GM06990 (cell line): ENCODE data around the gene CCR7.

ENCODE experiments used
- DNase-seq: peaks from one replicate; pipeline ENCODE4 v3.0.0-alpha.2; 2011; ENCODE audit not compliant: insufficient read length; ENCODE audit errors: extremely low read depth
- H3K27me3 ChIP-seq: replicated peaks from 2 replicates; pipeline ENCODE4 v1.6.0; 2011; ENCODE audit warnings: low read length; ENCODE audit not compliant: control insufficient read depth, insufficient read depth
- H3K36me3 ChIP-seq: 2 replicates; pipeline ENCODE4 v1.5.1; 2011; ENCODE audit warnings: low read length; ENCODE audit not compliant: control insufficient read depth, insufficient read depth
- H3K4me3 ChIP-seq: replicated peaks from 2 replicates; pipeline ENCODE4 v1.5.1; 2011; ENCODE audit warnings: low read depth, mild to moderate bottlenecking, control low read depth, low read length
- TF ChIP-seq, protein P1 (sequence below): IDR thresholded peaks from 2 replicates; pipeline ENCODE4 v1.5.1; 2011; ENCODE audit warnings: low read length, control low read depth, mild to moderate bottlenecking, inconsistent platforms; ENCODE audit not compliant: insufficient read depth, poor library complexity, severe bottlenecking

CCR7 gene

DNA sequence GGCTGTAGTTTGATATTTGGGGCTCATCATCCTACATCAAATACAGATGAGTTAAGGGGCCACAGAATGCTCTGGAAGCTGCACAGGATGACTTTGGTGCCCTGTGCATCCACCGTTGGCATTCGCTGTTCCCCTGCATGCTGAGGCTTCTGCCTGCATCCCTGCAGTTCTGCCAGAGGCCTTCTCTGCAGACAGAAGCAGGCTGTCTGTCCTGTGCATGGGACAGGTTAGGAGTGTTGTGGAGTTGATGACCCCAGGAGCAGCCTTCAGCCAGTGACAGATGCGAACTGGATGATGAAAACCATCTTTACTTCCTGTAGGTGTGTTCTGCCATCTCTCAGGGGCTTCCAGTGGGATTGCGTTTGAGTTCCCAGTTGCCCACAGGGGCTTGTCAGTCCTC, 50.3 kb downstream of the CCR7 start:
- DNase-seq = no peak
- Histone ChIP-seq H3K36me3 (no peaks in the 10 kb centered on the region), H3K27me3 (peaks cover 1% of the 10 kb centered on the region), H3K4me3 (no peak overlapping the region)
- TF ChIP-seq, protein P1, sequence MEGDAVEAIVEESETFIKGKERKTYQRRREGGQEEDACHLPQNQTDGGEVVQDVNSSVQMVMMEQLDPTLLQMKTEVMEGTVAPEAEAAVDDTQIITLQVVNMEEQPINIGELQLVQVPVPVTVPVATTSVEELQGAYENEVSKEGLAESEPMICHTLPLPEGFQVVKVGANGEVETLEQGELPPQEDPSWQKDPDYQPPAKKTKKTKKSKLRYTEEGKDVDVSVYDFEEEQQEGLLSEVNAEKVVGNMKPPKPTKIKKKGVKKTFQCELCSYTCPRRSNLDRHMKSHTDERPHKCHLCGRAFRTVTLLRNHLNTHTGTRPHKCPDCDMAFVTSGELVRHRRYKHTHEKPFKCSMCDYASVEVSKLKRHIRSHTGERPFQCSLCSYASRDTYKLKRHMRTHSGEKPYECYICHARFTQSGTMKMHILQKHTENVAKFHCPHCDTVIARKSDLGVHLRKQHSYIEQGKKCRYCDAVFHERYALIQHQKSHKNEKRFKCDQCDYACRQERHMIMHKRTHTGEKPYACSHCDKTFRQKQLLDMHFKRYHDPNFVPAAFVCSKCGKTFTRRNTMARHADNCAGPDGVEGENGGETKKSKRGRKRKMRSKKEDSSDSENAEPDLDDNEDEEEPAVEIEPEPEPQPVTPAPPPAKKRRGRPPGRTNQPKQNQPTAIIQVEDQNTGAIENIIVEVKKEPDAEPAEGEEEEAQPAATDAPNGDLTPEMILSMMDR = no peak

DNA sequence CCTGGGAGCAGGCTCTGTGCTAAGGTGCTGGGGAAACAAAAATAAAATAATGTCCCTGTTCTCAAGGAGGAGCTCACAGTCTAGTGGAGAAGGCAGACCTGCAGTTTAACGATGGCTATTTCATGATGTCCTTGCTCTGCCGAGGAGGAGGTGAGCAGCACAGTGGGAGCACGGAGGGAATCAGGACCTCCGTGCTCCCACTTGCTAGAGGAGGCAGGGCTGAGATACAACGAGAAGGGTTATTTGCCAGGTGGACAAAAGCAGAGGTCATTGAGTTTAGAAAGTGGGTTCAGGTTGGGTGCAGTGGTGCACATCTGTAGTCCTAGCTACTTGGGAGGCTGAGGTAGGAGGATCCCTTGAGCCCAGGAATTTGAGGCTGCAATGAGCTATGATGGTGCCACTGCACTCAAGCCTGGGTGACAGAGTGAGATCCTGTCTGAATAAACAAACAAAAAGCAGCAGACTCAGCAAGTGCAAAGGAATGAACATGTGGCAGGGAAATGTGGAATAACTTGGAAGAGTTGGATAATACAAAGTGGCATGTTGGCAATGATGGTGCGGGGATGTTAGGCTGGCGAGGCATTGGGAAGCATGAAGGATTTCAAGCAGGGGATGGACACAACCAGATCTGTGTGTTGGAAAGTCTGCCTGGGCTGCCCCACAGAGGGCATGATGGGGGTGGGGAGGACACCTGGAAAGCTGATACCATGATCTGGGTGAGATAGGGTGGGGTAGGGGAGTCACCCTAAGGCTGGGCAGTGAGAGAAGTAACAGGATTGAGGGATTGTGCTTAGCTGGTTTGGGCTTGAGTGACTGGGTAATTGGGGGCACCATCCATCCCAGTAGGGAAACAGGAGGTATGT, 51.0 kb downstream of the CCR7 start:
- no peak for DNase-seq

DNA sequence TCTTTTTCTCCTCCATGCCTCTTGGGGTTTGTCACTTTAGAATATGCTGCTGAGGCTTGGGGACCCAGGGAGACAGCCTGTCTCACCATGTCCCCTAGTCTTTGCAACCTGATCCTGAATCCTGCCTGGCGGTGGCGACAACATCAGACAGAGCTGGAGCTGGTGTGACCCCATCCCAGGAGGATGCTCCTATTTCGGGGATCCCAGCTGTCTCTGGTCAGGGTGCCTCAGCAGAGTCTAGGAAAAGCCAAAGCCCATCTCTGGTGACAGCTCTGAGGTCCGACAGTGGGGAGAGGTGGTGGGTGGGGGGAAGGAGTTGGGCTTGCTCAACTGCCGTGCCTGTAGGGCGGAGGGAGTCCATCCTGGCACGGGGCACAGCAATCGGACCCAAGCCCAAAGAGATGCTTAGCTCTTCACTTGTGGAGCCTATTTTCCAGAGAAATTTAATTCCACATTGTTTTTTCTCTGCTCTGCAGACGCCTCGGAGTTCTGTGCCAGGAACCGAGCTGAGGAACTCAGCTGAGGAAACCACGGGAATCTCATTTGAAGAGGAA, 53.5 kb downstream of the CCR7 start:
- H3K4me3 ChIP-seq = no peak overlapping the region

More for the DNA sequence above, 51.0 kb downstream of the CCR7 start:
- Histone ChIP-seq H3K36me3 (no peaks in the 10 kb centered on the region), H3K27me3 (peaks cover 1% of the 10 kb centered on the region), H3K4me3 (no peak overlapping the region)
- TF ChIP-seq, protein P1 = no peak

DNA sequence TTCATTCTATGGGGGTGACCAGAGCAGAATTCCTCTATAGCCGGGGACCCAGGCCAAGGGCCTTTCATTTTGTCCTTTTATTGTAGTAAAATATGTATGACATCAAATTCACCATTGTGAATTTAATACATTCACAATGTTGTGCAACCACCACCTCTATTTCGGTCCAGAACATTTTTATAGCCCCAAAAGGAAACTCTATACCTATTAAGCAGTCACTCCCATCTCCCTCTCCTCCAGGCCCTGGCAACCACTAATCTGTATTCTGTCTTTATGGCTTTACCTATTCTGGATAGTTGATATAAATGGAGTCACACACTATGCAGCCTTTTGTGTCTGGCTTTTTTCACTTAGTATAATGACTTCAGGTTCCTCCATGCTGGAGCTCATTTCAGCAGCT, 54.1 kb downstream of the CCR7 start:
- Histone ChIP-seq H3K27me3 (peaks cover 1% of the 10 kb centered on the region), H3K4me3 (no peak overlapping the region), H3K36me3 (no peaks in the 10 kb centered on the region)
- TF ChIP-seq, protein P1 = no peak
- DNase-seq = no peak

More for the DNA sequence above, 53.5 kb downstream of the CCR7 start:
- peaks cover 1% of the 10 kb centered on the region for H3K27me3 ChIP-seq
- no peaks in the 10 kb centered on the region for H3K36me3 ChIP-seq
- TF ChIP-seq, protein P1 = no peak
- no peak for DNase-seq

DNA sequence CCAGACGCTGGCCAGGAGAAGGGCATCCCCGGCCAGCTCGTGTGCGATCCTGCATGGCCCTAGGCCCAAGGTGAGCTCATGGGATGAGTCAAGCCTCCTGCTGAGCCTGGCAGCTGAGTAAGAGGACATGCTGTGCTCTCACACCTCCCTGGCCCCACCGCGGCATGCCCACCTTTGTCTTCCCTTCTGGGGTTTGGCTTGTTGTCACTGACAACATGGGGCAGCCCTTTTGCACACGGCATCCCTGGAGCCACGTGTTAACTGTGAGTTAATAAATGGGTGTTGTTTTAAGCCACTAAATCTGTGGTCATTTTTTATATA, 55.0 kb downstream of the CCR7 start:
- H3K36me3 ChIP-seq = no peaks in the 10 kb centered on the region
- no peak for DNase-seq
- TF ChIP-seq, protein P1 = no peak
- H3K27me3 ChIP-seq = peaks cover 1% of the 10 kb centered on the region
- no peak overlapping the region for H3K4me3 ChIP-seq
